Suprapubic skin (tissue), 3 donors: Measurements from ENCODE around the gene HLA-DOA.

Experiments used
- POLR2A ChIP-seq, 2 donors: fragments of 450-650 bp; IDR thresholded peaks; one replicate each; pipeline ENCODE4 v1.6.1; 2017; ENCODE audit warnings: antibody characterized with exemption in 2 of 2, mild to moderate bottlenecking in 2 of 2, moderate library complexity in 2 of 2
- TF ChIP-seq, protein P1 (sequence below), 2 donors: fragments of 200-600 bp in 1 of 2; fragments of 450-650 bp in 1 of 2; sonication (generic) in 1 of 2; IDR thresholded peaks; one replicate each; pipeline ENCODE4 v1.5.1; 2016 to 2019; ENCODE audit warnings: antibody characterized with exemption in 2 of 2, mild to moderate bottlenecking in 1 of 2, moderate library complexity in 1 of 2

DNA sequence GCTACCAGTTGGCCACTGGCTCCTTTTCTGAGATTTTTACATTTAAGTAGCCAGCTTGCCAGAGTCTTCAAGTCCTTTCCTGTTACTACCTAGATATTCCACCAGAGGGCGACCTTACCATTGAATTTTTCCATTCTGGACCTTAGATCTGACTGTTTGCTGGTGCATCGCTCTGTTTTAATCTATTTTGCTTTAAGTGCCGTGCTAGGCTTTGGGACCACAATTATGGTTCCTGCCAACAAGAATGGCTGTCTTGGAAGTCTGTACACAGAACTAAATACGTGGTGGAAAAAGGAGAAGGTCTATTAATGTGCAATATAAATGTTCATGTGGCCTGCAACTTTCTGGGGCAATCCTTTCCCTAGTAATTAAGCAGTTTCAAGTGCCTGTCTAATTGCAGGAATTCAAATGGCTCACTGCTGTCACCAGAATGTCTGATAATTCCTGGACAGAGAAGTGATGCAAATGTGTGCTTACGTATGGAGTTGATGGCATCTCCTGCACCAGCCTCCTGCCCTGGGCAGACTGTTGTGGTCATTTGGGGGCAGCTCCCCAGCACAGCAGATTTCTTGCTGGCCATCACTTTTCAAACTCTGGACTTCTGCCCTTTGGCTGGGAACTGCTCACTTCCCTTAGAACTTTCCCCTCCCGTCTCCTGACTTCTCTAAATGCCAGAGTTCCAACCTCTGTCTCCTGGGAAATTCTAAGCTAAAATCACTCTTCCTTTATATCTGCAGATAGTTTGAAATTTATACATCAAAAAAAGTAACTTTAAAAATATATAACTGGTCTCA, 5.6 kb upstream of the HLA-DOA start:
- TF ChIP-seq POLR2A (IDR thresholded peaks at IDR 0.05) = no peak
- TF ChIP-seq, protein P1, sequence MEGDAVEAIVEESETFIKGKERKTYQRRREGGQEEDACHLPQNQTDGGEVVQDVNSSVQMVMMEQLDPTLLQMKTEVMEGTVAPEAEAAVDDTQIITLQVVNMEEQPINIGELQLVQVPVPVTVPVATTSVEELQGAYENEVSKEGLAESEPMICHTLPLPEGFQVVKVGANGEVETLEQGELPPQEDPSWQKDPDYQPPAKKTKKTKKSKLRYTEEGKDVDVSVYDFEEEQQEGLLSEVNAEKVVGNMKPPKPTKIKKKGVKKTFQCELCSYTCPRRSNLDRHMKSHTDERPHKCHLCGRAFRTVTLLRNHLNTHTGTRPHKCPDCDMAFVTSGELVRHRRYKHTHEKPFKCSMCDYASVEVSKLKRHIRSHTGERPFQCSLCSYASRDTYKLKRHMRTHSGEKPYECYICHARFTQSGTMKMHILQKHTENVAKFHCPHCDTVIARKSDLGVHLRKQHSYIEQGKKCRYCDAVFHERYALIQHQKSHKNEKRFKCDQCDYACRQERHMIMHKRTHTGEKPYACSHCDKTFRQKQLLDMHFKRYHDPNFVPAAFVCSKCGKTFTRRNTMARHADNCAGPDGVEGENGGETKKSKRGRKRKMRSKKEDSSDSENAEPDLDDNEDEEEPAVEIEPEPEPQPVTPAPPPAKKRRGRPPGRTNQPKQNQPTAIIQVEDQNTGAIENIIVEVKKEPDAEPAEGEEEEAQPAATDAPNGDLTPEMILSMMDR (IDR thresholded peaks at IDR 0.05) = peak; percentile 71 to 82
